Prostate gland (tissue), 2 donors: ENCODE data around the gene S100A5.

Experiments
- POLR2A ChIP-seq: fragments of 450-650 bp; IDR thresholded peaks from one replicate; pipeline ENCODE4 v1.6.1; 2016; ENCODE audit warnings: antibody characterized with exemption, mild to moderate bottlenecking
- POLR2AphosphoS5 ChIP-seq: sonication (generic); formaldehyde crosslinking; IDR thresholded peaks from one replicate; pipeline ENCODE4 v1.6.1; 2017; ENCODE audit warnings: antibody characterized with exemption
- TF ChIP-seq, protein P1 (sequence below), 4 experiments: fragments of 200-600 bp in 2 of 4; fragments of 450-650 bp in 2 of 4; sonication (generic) in 2 of 4; IDR thresholded peaks; 1 replicate in 3 of 4; 2 replicates in 1 of 4; pipeline ENCODE4 v1.5.1; 2016 to 2019; ENCODE audit warnings: antibody characterized with exemption in 4 of 4, mild to moderate bottlenecking in 2 of 4, moderate library complexity in 2 of 4

DNA sequence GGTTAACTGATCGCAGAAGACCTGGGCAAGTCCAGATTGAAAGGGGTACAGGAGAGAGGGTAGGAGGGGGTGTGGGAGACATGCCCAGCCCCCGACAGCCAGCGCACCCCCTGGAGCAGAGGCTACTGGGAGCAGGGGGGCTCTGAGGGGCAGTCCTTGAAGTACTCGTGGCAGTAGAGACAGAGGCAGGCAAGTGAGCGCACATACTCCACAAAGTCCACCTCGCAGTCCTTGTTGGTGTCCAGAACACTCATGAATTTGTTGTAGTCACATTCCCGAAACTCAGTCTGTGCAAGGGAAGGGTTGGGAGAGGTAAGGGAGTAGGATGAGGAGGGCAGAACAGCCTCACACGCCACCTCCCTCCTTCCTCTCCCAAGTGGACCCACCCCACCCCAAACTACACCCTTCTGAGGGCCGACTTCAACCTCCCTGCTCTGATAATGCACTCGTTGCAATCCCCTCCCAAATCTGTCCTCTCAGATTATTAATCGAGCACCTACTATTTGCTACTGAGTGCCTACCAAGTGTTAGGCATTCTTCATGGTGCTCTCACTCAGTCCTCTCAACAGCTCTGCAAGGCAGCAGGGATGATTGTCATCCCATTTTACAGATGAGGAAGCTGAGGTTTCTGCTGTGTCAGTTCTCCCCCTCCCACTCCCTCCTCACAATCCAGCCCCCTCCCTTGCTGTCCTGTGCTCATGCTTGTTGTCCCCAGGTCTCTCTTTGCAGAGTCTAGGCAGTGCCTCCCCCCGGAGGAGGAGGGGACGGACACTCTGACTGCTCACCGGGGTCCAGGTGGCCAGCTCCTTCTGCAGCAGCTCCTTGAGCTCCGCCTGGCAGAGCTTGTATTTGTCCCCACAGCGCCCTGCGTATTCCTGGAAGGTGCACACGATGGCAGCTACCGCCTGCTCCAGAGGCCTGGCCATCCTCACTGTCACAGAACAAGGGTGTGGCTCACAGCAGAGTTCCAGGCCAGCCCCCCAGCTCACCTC, 7.1 kb upstream of the S100A5 start:
- TF ChIP-seq, protein P1, sequence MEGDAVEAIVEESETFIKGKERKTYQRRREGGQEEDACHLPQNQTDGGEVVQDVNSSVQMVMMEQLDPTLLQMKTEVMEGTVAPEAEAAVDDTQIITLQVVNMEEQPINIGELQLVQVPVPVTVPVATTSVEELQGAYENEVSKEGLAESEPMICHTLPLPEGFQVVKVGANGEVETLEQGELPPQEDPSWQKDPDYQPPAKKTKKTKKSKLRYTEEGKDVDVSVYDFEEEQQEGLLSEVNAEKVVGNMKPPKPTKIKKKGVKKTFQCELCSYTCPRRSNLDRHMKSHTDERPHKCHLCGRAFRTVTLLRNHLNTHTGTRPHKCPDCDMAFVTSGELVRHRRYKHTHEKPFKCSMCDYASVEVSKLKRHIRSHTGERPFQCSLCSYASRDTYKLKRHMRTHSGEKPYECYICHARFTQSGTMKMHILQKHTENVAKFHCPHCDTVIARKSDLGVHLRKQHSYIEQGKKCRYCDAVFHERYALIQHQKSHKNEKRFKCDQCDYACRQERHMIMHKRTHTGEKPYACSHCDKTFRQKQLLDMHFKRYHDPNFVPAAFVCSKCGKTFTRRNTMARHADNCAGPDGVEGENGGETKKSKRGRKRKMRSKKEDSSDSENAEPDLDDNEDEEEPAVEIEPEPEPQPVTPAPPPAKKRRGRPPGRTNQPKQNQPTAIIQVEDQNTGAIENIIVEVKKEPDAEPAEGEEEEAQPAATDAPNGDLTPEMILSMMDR (IDR thresholded peaks at IDR 0.05) = no peak
- no peak for TF ChIP-seq POLR2A
- TF ChIP-seq POLR2AphosphoS5 = no peak
